HEK293 (cell line): ENCODE results near the gene CPXM1.

ENCODE experiments used
- CTCF ChIA-PET: fragments of 350-600 bp; formaldehyde crosslinking; extraction: SDS; loops from one replicate; lab custom pipeline; 2021; ENCODE audit warnings: antibody characterized with exemption; lab: Yijun Ruan, JAX
- POLR2A ChIA-PET: fragments of 300-600 bp; formaldehyde crosslinking; extraction: SDS; loops from one replicate; lab custom pipeline; 2020; ENCODE audit warnings: antibody characterized with exemption, inconsistent platforms; lab: Yijun Ruan, JAX
- H3K27ac ChIP-seq: fragments of 200-500 bp; sonication (Bioruptor generic); 2 replicates; pipeline ENCODE4 v1.5.1; 2014; ENCODE audit warnings: low read depth, low read length, control low read depth, inconsistent platforms; ENCODE audit errors: extremely low read depth
- H3K36me3 ChIP-seq, 2 experiments: fragments of 200-500 bp in 1 of 2; sonication (Bioruptor generic) in 1 of 2; 1 replicate in 1 of 2; 2 replicates in 1 of 2; pipeline ENCODE4 v1.5.1; 2014 to 2017; ENCODE audit warnings: inconsistent platforms in 2 of 2, low read length in 2 of 2; ENCODE audit not compliant: control insufficient read depth in 2 of 2, insufficient read depth in 1 of 2
- H3K4me1 ChIP-seq: fragments of 200-500 bp; sonication (Bioruptor generic); 2 replicates; pipeline ENCODE4 v1.5.1; 2014; ENCODE audit warnings: mild to moderate bottlenecking, low read length, inconsistent platforms; ENCODE audit not compliant: control insufficient read depth, insufficient read depth
- H3K4me3 ChIP-seq: 2 replicates; pipeline ENCODE4 v1.5.1; 2011; ENCODE audit warnings: low read depth, mild to moderate bottlenecking, control low read depth, low read length, moderate library complexity
- H3K9me3 ChIP-seq: fragments of 200-500 bp; sonication (Bioruptor generic); 2 replicates; pipeline ENCODE4 v1.5.1; 2014; ENCODE audit warnings: low read depth, low read length, inconsistent platforms; ENCODE audit not compliant: control insufficient read depth, insufficient read depth
- CTCF ChIP-seq: fragments of 450-650 bp; formaldehyde crosslinking; IDR thresholded peaks from 2 replicates; pipeline ENCODE4 v1.5.1; 2016; ENCODE audit warnings: missing biosample characterization, missing genetic modification characterization
- GLIS1 ChIP-seq: fragments of 450-650 bp; formaldehyde crosslinking; IDR thresholded peaks from 2 replicates; pipeline ENCODE4 v1.5.1; 2016; ENCODE audit warnings: missing biosample characterization, missing genetic modification characterization
- PBX3 ChIP-seq: sonication (generic); formaldehyde crosslinking; IDR thresholded peaks from 2 replicates; pipeline ENCODE4 v1.8.1; 2022; ENCODE audit warnings: mild to moderate bottlenecking, moderate library complexity, missing genetic modification reagents
- REST ChIP-seq: fragments of 450-650 bp; formaldehyde crosslinking; IDR thresholded peaks from 2 replicates; pipeline ENCODE4 v1.5.1; 2016; ENCODE audit warnings: missing biosample characterization, missing genetic modification characterization
- SCRT2 ChIP-seq: fragments of 450-650 bp; formaldehyde crosslinking; IDR thresholded peaks from 2 replicates; pipeline ENCODE4 v1.5.1; 2016; ENCODE audit warnings: missing biosample characterization, missing genetic modification characterization
- TCF7L2 ChIP-seq: IDR thresholded peaks from 2 replicates; pipeline ENCODE4 v1.6.1; 2011; ENCODE audit warnings: low read depth, mild to moderate bottlenecking, inconsistent platforms, low read length, moderate library complexity, borderline replicate concordance
- TRIM28 ChIP-seq: IDR thresholded peaks from 2 replicates; pipeline ENCODE4 v1.6.1; 2011; ENCODE audit warnings: low read length, control low read depth, borderline replicate concordance
- ZBTB1 ChIP-seq: fragments of 450-650 bp; formaldehyde crosslinking; IDR thresholded peaks from 2 replicates; pipeline ENCODE4 v1.5.1; 2016; ENCODE audit warnings: missing biosample characterization, missing genetic modification characterization
- ZNF112 ChIP-seq: fragments of 450-650 bp; formaldehyde crosslinking; IDR thresholded peaks from 2 replicates; pipeline ENCODE4 v1.5.0; 2017; ENCODE audit warnings: missing biosample characterization, missing genetic modification characterization
- ZNF16 ChIP-seq: fragments of 450-650 bp; formaldehyde crosslinking; IDR thresholded peaks from 2 replicates; pipeline ENCODE4 v1.5.1; 2016; ENCODE audit warnings: low read depth, missing biosample characterization, missing genetic modification characterization
- ZNF174 ChIP-seq: fragments of 450-650 bp; formaldehyde crosslinking; IDR thresholded peaks from 2 replicates; pipeline ENCODE4 v1.5.0; 2017; ENCODE audit warnings: missing biosample characterization, mild to moderate bottlenecking, missing genetic modification characterization
- ZNF18 ChIP-seq: fragments of 450-650 bp; formaldehyde crosslinking; IDR thresholded peaks from 2 replicates; pipeline ENCODE4 v1.5.1; 2016; ENCODE audit warnings: missing biosample characterization, missing genetic modification characterization
- ZNF211 ChIP-seq: fragments of 450-650 bp; formaldehyde crosslinking; IDR thresholded peaks from 2 replicates; pipeline ENCODE4 v1.5.1; 2016; ENCODE audit warnings: low read depth, missing biosample characterization, missing genetic modification characterization
- ZNF302 ChIP-seq: fragments of 450-650 bp; formaldehyde crosslinking; IDR thresholded peaks from 2 replicates; pipeline ENCODE4 v1.5.1; 2016; ENCODE audit warnings: missing biosample characterization, missing genetic modification characterization, low read depth
- ZNF341 ChIP-seq: fragments of 450-650 bp; formaldehyde crosslinking; IDR thresholded peaks from 2 replicates; pipeline ENCODE4; 2016; ENCODE audit warnings: low read depth, missing biosample characterization, missing genetic modification characterization
- ZNF354C ChIP-seq: fragments of 450-650 bp; formaldehyde crosslinking; IDR thresholded peaks from 2 replicates; pipeline ENCODE4 v1.5.1; 2016; ENCODE audit warnings: missing biosample characterization, missing genetic modification characterization, low read depth, borderline replicate concordance
- ZNF48 ChIP-seq: fragments of 450-650 bp; formaldehyde crosslinking; IDR thresholded peaks from 2 replicates; pipeline ENCODE4 v1.5.1; 2016; ENCODE audit warnings: missing biosample characterization, missing genetic modification characterization
- ZNF571 ChIP-seq: fragments of 450-650 bp; formaldehyde crosslinking; IDR thresholded peaks from 2 replicates; pipeline ENCODE4 v1.5.0; 2017; ENCODE audit warnings: missing biosample characterization, missing genetic modification characterization
- ZNF600 ChIP-seq: fragments of 450-650 bp; formaldehyde crosslinking; IDR thresholded peaks from 2 replicates; pipeline ENCODE4 v1.5.1; 2016; ENCODE audit warnings: missing biosample characterization, missing genetic modification characterization
- ZNF610 ChIP-seq: fragments of 450-650 bp; formaldehyde crosslinking; IDR thresholded peaks from 2 replicates; pipeline ENCODE4 v1.5.1; 2016; ENCODE audit warnings: missing biosample characterization, missing genetic modification characterization, borderline replicate concordance
- ZNF645 ChIP-seq: fragments of 450-650 bp; formaldehyde crosslinking; IDR thresholded peaks from 2 replicates; pipeline ENCODE4; 2016; ENCODE audit warnings: missing biosample characterization, missing genetic modification characterization
- ZNF837 ChIP-seq: fragments of 450-650 bp; formaldehyde crosslinking; IDR thresholded peaks from 2 replicates; pipeline ENCODE4 v1.5.1; 2016; ENCODE audit warnings: missing biosample characterization, missing genetic modification characterization
- ZSCAN23 ChIP-seq: fragments of 450-650 bp; formaldehyde crosslinking; IDR thresholded peaks from 2 replicates; pipeline ENCODE4 v1.5.1; 2016; ENCODE audit warnings: missing biosample characterization, missing genetic modification characterization

The CPXM1 gene

GRCh38 chr20:2753461-2754040, 46.9 kb downstream of the CPXM1 start (continued):
- TF ChIP-seq REST (tag by site-specific recombination) (no peak), CTCF (tag by site-specific recombination) (no peak), ZNF600 (no peak), ZNF16 (tag by site-specific recombination) (no peak), ZNF610 (no peak), ZNF341 (tag by site-specific recombination) (no peak), TRIM28 (no peak)

GRCh38 chr20:2752567-2753460, 47.6 kb downstream of the CPXM1 start:
- H3K9me3 ChIP-seq = no peaks in the 10 kb centered on the region
- ChIA-PET CTCF (interaction anchor here (0.6 to 9.8 kb wide), 47 partner anchors 9 to 1445 kb away, joined by 3 to 159 read pairs (median 4); no protein-coding TSS in a partner anchor), POLR2A (interaction anchor here (0.6 to 0.7 kb wide), 2 partner anchors 101 to 102 kb away, joined by 3 read pairs; partner anchors contain the start of gene NOP56)
- peak overlapping the region; percentile 70; the same call in 1 of the 2 replicates for H3K27ac ChIP-seq
- H3K4me3 ChIP-seq = peak overlapping the region; percentile 34
- H3K4me1 ChIP-seq = peaks cover 3% of the 10 kb centered on the region
- H3K36me3 ChIP-seq = no peaks in the 10 kb centered on the region
- no peak for TF ChIP-seq ZNF18 (tag by site-specific recombination)
- TF ChIP-seq ZNF837 = no peak
- TF ChIP-seq ZBTB1 = no peak
- TF ChIP-seq TCF7L2 = no peak
- TF ChIP-seq ZNF174 (tag by site-specific recombination) = no peak
- TF ChIP-seq ZNF211 = no peak
- TF ChIP-seq PBX3 (CRISPR knock-in tag) = no peak
- TF ChIP-seq ZNF354C (tag by site-specific recombination) = no peak
- no peak for TF ChIP-seq ZNF645 (tag by site-specific recombination)
- no peak for TF ChIP-seq ZSCAN23 (tag by site-specific recombination)
- no peak for TF ChIP-seq ZNF112 (tag by site-specific recombination)
- TF ChIP-seq ZNF48 (tag by site-specific recombination) = no peak
- no peak for TF ChIP-seq ZNF302 (tag by site-specific recombination)
- TF ChIP-seq SCRT2 = no peak
- TF ChIP-seq GLIS1 (tag by site-specific recombination) = peak; percentile 24; the same call in 1 of the 2 replicates
- TF ChIP-seq ZNF571 = no peak
